Keratinocyte (primary cell): ENCODE measurements around the gene RAN.

ENCODE experiments used
- EZH2 ChIP-seq: IDR thresholded peaks from one replicate; pipeline ENCODE4 v1.6.1; 2012; ENCODE audit warnings: inconsistent platforms, mild to moderate bottlenecking, low read length, moderate library complexity
- TF ChIP-seq, protein P1 (sequence below), 3 experiments: IDR thresholded peaks in 1 of 3; conservative IDR thresholded peaks in 1 of 3; optimal IDR thresholded peaks in 1 of 3; 2 replicates in 2 of 3; 3 replicates in 1 of 3; pipeline versions ENCODE3 to v1.5.1; 2011; ENCODE audit warnings: low read length in 3 of 3, mild to moderate bottlenecking in 3 of 3, moderate library complexity in 2 of 3, control low read depth in 1 of 3, inconsistent platforms in 1 of 3; ENCODE audit not compliant: insufficient read depth in 2 of 3; ENCODE audit errors: extremely low read depth in 1 of 3

DNA sequence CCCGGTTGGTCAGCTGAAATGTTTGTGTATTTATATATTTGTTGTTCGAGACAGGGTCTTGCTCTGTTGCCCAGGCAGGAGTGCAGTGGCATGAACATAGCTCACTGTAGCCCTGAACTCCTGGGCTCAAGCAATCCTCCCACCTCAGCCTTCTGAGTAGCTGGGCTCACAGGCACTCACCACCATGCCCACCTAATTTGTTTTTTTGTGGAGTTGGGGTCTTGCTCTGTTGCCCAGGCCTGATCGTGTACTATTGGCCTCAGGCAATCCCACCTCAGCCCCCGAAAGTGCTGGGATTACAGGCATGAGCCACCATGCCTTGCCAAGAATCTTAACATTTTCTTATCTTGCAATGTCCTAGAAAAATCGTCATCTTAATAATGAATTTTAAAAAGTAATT, 3.3 kb downstream of the RAN start:
- TF ChIP-seq, protein P1, sequence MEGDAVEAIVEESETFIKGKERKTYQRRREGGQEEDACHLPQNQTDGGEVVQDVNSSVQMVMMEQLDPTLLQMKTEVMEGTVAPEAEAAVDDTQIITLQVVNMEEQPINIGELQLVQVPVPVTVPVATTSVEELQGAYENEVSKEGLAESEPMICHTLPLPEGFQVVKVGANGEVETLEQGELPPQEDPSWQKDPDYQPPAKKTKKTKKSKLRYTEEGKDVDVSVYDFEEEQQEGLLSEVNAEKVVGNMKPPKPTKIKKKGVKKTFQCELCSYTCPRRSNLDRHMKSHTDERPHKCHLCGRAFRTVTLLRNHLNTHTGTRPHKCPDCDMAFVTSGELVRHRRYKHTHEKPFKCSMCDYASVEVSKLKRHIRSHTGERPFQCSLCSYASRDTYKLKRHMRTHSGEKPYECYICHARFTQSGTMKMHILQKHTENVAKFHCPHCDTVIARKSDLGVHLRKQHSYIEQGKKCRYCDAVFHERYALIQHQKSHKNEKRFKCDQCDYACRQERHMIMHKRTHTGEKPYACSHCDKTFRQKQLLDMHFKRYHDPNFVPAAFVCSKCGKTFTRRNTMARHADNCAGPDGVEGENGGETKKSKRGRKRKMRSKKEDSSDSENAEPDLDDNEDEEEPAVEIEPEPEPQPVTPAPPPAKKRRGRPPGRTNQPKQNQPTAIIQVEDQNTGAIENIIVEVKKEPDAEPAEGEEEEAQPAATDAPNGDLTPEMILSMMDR (optimal IDR thresholded peaks at IDR 0.05 in 1 of 3, IDR thresholded peaks at IDR 0.05 in 1 of 3, conservative IDR thresholded peaks at IDR 0.05 in 1 of 3; ENCODE audit: extremely low read depth in 1 of 3, insufficient read depth in 2 of 3, low read length in 3 of 3): no peak
- TF ChIP-seq EZH2: no peak
